ENCODE data around the gene HIGD2A. TPM values are rescaled to one million over a fixed set of nuclear protein-coding genes. Genes with fewer than 3 reads are reported as not detected.

The HIGD2A gene
- total RNA-seq, 4 donors from 2014 or later = 54.3 to 96.3 (median 85.1) TPM

DNA sequence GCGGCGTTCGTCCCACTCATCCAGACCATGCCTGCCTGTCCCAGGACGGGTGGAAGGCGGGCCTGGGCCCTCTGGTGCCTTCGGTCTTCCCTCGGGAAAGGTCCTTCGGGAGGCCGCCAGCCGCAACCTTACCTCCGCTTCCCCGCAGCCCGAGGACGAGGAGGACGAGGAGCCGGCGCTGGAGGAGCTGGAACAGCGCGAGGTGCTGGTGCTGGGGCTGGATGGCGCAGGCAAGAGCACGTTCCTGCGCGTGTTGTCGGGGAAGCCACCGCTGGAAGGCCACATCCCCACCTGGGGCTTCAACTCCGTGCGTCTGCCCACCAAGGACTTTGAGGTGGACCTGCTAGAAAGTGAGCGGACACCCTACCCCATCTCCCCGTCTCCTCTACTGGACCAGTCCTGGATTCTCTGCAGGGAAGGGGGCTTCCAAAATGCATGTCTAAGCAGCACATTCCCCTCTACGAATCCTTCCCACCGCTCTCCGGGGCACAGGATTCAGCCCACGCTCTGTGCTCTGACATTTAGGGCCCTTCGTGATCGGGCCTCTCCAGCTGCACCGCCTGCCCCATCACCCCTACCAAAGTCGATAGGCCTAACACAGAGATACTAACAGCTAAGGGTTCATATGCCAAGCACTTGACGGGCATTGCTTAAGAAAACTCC is 22.2 kb upstream of the HIGD2A start:
- no peaks in the 10 kb centered on the region for H3K9me3 ChIP-seq
- TF ChIP-seq POLR2A (IDR thresholded peaks at IDR 0.05) (no peak), EP300 (IDR thresholded peaks at IDR 0.05) (no peak)
- TF ChIP-seq, protein P1, sequence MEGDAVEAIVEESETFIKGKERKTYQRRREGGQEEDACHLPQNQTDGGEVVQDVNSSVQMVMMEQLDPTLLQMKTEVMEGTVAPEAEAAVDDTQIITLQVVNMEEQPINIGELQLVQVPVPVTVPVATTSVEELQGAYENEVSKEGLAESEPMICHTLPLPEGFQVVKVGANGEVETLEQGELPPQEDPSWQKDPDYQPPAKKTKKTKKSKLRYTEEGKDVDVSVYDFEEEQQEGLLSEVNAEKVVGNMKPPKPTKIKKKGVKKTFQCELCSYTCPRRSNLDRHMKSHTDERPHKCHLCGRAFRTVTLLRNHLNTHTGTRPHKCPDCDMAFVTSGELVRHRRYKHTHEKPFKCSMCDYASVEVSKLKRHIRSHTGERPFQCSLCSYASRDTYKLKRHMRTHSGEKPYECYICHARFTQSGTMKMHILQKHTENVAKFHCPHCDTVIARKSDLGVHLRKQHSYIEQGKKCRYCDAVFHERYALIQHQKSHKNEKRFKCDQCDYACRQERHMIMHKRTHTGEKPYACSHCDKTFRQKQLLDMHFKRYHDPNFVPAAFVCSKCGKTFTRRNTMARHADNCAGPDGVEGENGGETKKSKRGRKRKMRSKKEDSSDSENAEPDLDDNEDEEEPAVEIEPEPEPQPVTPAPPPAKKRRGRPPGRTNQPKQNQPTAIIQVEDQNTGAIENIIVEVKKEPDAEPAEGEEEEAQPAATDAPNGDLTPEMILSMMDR (IDR thresholded peaks at IDR 0.05) = no peak
- H3K36me3 ChIP-seq = peaks cover 0 to 43% (median 0%) of the 10 kb centered on the region in 3 donors
- peak overlapping the region; percentile 61 to 92 (median 82) for H3K4me3 ChIP-seq
- WGBS, 2 donors = 45 to 64% methylated on average over 22 to 30 of the region's 38 CpGs
- peak overlapping the region; percentile 63 to 87 (median 82) for H3K27ac ChIP-seq
- DNase-seq (ENCODE audit: low spot score in 2 of 2) = no peak
- H3K27me3 ChIP-seq = no peaks in the 10 kb centered on the region
- H3K4me1 ChIP-seq = peaks cover 0 to 16% (median 3%) of the 10 kb centered on the region in 4 donors

DNA sequence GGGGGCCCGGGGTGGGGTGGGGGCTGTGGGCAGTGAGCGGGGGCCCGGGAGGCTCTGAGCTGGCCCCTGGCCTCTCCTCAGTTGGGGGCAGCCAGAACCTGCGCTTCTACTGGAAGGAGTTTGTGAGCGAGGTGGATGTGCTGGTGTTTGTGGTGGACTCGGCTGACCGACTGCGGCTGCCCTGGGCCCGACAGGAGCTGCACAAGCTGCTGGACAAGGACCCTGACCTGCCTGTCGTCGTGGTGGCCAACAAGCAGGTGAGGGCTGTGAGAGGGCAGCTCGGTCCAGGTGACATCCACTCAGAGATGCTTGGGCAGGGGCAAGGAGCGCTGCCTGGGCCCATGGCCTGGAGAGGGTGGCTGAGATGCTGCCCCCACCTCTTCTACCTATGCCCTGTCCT is 19.8 kb upstream of the HIGD2A start:
- Histone ChIP-seq H3K4me3 (no peak overlapping the region), H3K4me1 (peaks cover 0 to 33% (median 2%) of the 10 kb centered on the region in 4 donors), H3K9me3 (no peaks in the 10 kb centered on the region), H3K27me3 (no peaks in the 10 kb centered on the region), H3K27ac (no peak overlapping the region), H3K36me3 (peaks cover 0 to 54% (median 0%) of the 10 kb centered on the region in 3 donors)
- 97 to 98% methylated on average over 11 to 13 of the region's 13 CpGs for whole genome bisulfite sequencing, 2 donors
- no peak for DNase-seq (ENCODE audit: low spot score in 2 of 2)
- TF ChIP-seq, protein P1 (IDR thresholded peaks at IDR 0.05) = no peak
- TF ChIP-seq EP300 (IDR thresholded peaks at IDR 0.05) = no peak
- TF ChIP-seq POLR2A (IDR thresholded peaks at IDR 0.05) = no peak

DNA sequence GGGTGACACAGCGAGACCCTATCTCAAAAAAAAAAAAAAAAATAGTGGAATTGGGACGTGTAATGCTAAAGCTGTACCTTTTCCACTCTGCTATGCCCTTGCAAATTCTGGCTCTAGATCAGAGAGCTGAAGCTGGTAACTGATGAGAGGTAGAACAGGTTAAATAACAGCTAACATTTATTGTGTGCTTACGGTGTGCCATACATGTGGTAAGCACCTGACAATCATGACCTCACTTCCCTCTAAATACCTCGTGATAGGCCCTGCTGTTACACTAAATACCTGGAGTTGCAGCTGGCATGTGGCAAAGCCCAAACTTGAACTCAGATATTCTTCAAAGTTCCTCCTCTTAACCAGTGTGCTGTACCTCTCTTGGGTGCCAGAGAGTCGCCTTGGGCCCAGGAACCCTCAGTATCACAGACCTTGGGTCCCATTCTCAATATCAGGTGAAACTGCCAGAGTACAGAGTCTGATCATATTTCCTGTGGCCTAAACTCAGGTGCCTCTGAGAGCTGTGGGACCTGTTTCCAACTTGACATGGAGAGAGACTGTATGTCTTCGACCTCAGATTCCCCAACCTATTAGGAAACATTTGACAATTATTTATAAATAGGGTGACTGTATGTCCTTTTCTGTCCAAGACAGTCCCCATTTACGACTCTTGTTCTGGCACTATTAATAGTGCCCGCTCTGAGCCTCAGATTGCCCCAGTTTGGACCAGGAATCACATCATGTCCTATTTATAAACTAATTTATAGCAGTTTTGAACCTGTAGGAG is 18.4 kb upstream of the HIGD2A start:
- H3K9me3 ChIP-seq = no peaks in the 10 kb centered on the region
- no peak for DNase-seq (ENCODE audit: low spot score in 2 of 2)
- no peaks in the 10 kb centered on the region for H3K27me3 ChIP-seq
- no peak overlapping the region for H3K27ac ChIP-seq
- H3K36me3 ChIP-seq = peaks cover 0 to 54% (median 0%) of the 10 kb centered on the region in 3 donors
- no peak for TF ChIP-seq EP300 (IDR thresholded peaks at IDR 0.05)
- TF ChIP-seq, protein P1 (IDR thresholded peaks at IDR 0.05) = no peak
- TF ChIP-seq POLR2A (IDR thresholded peaks at IDR 0.05) = no peak
- H3K4me3 ChIP-seq = no peak overlapping the region
- 86 to 90% methylated on average over 8 of the region's 8 CpGs for WGBS, 2 donors
- H3K4me1 ChIP-seq = peaks cover 0 to 37% (median 0%) of the 10 kb centered on the region in 4 donors

DNA sequence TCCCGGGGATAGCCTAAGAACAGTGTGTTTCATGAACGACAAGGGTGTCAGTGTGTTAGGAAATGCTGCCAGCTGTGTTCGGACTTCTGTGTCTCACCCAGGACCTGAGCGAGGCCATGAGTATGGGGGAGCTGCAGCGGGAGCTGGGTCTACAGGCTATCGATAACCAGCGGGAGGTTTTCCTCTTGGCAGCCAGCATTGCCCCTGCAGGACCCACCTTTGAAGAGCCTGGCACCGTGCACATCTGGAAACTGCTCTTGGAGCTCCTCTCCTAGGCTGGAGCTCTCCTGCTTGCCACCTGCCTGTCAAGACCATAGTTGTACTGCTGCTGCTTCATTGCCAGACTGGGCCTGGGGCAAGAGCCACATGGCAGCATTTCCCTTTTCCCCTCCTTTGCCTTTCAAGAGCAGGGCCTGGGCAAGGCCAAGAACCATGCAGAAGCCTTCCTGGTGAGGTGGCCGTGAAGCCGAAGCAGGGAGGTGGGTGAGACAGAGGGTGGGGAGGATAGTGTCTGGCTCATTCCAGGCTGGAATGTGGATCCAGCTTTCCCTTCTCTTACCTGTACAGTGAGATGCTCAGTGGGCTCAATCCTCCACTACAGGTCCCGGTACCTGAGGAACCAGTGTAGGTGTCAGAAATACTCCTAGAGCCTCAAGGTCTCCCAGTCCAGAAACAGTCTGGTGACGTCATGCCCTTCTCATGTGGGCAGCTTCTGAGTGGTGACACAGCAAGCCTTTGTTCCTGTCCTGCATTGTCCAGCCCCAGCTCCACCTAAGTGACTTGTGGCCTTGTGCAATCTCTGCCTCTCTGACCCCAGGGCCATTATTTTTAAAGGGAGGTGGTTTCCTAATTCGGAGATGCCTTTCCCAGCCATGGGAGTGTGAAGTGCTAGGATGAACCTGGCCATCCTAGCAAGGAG is 16.7 kb upstream of the HIGD2A start:
- H3K4me1 ChIP-seq = peaks cover 0 to 28% (median 0%) of the 10 kb centered on the region in 4 donors
- TF ChIP-seq, protein P1 (IDR thresholded peaks at IDR 0.05) = no peak
- no peak for TF ChIP-seq EP300 (IDR thresholded peaks at IDR 0.05)
- no peak for TF ChIP-seq POLR2A (IDR thresholded peaks at IDR 0.05)
- peak overlapping the region in 2 of 4 donors; percentile 24 to 41 for H3K27ac ChIP-seq
- H3K27me3 ChIP-seq = no peaks in the 10 kb centered on the region
- H3K36me3 ChIP-seq = peaks cover 0 to 54% (median 0%) of the 10 kb centered on the region in 3 donors
- H3K9me3 ChIP-seq = no peaks in the 10 kb centered on the region
- WGBS, 2 donors = 90 to 93% methylated on average over 12 to 13 of the region's 13 CpGs
- H3K4me3 ChIP-seq = no peak overlapping the region
- no peak for DNase-seq (ENCODE audit: low spot score in 2 of 2)
